Fibroblast of lung (primary cell): Measurements from ENCODE around the gene CAMTA1. TPM values are rescaled to one million over a fixed set of nuclear protein-coding genes. Genes with fewer than 3 reads are reported as not detected.

Source experiments
- DNase-seq, 2 donors: peaks; one replicate each; pipeline versions ENCODE4 v3.0.0 to v3.0.0-alpha.2; 2010; ENCODE audit warnings: low read depth in 2 of 2
- H2AFZ ChIP-seq: 2 replicates; pipeline ENCODE4 v1.5.1; 2012; ENCODE audit warnings: low read length, control low read depth, inconsistent platforms
- H3K27ac ChIP-seq: 2 replicates; pipeline ENCODE4 v1.5.1; 2011; ENCODE audit warnings: low read length, control low read depth; ENCODE audit not compliant: insufficient read depth
- H3K27me3 ChIP-seq: 2 replicates; pipeline ENCODE4 v1.5.1; 2011; ENCODE audit warnings: mild to moderate bottlenecking, low read length; ENCODE audit not compliant: control insufficient read depth, insufficient read depth
- H3K36me3 ChIP-seq: 2 replicates; pipeline ENCODE4 v1.5.1; 2011; ENCODE audit warnings: low read length; ENCODE audit not compliant: control insufficient read depth, insufficient read depth
- H3K4me1 ChIP-seq: 2 replicates; pipeline ENCODE4 v1.5.1; 2011; ENCODE audit warnings: low read length; ENCODE audit not compliant: control insufficient read depth, insufficient read depth; ENCODE audit errors: extremely low read depth
- H3K4me2 ChIP-seq: 2 replicates; pipeline ENCODE4 v1.5.1; 2011; ENCODE audit warnings: low read length, control low read depth; ENCODE audit not compliant: insufficient read depth; ENCODE audit errors: extremely low read depth
- H3K4me3 ChIP-seq, 4 experiments: fragments of 200-600 bp in 1 of 4; sonication (generic) in 1 of 4; replicated peaks in 1 of 4; 2 replicates each; pipeline ENCODE4 v1.5.1; 2011 to 2016; ENCODE audit warnings: low read length in 4 of 4, low read depth in 3 of 4, mild to moderate bottlenecking in 3 of 4, control low read depth in 2 of 4, inconsistent platforms in 1 of 4, mixed read lengths in 1 of 4; ENCODE audit not compliant: insufficient read depth in 1 of 4; ENCODE audit errors: control extremely low read depth in 1 of 4
- H3K79me2 ChIP-seq: 2 replicates; pipeline ENCODE4 v1.5.1; 2012; ENCODE audit warnings: mild to moderate bottlenecking, low read length, inconsistent platforms; ENCODE audit not compliant: control insufficient read depth, insufficient read depth
- H3K9ac ChIP-seq: 2 replicates; pipeline ENCODE4 v1.5.1; 2011; ENCODE audit warnings: mild to moderate bottlenecking, low read length, control low read depth; ENCODE audit not compliant: insufficient read depth
- H3K9me3 ChIP-seq: 2 replicates; pipeline ENCODE4 v1.5.1; 2012; ENCODE audit warnings: low read depth, low read length; ENCODE audit not compliant: control insufficient read depth, insufficient read depth
- H4K20me1 ChIP-seq: 2 replicates; pipeline ENCODE4 v1.5.1; 2011; ENCODE audit warnings: low read length; ENCODE audit not compliant: control insufficient read depth, insufficient read depth; ENCODE audit errors: extremely low read depth
- EZH2 ChIP-seq: IDR thresholded peaks from 2 replicates; pipeline ENCODE4 v1.5.1; 2012; ENCODE audit warnings: low read length, control low read depth, mild to moderate bottlenecking; ENCODE audit errors: missing control alignments
- polyA plus RNA-seq, 2 donors: library from polyadenylated mRNA; depleted of rRNA in 1 of 2; stranded (reverse) in 1 of 2; unstranded in 1 of 2; fragments of >200 nt; gene quantifications; 2 replicates each; pipeline ENCODE4 v1.2.1, GENCODE V29; 2011 to 2012; ENCODE audit warnings: missing spikeins in 1 of 2
- total RNA-seq: library from RNA; depleted of rRNA; stranded (reverse); fragments of >200 nt; gene quantifications from 2 replicates; pipeline ENCODE4 v1.2.1, GENCODE V29; 2014
- TF ChIP-seq, protein P1 (sequence below), 2 donors: IDR thresholded peaks in 1 of 2; conservative IDR thresholded peaks in 1 of 2; 1 replicate in 1 of 2; 2 replicates in 1 of 2; pipeline ENCODE4 v1.5.1; 2011 to 2012; ENCODE audit warnings: low read length in 2 of 2, control low read depth in 1 of 2, inconsistent platforms in 1 of 2, low read depth in 1 of 2, mild to moderate bottlenecking in 1 of 2

CAMTA1 gene
- total and polyA plus RNA-seq, 2 donors (not counting 1 experiment from before 2014, with no cell fraction given): 47.6 to 86.0 TPM

DNA sequence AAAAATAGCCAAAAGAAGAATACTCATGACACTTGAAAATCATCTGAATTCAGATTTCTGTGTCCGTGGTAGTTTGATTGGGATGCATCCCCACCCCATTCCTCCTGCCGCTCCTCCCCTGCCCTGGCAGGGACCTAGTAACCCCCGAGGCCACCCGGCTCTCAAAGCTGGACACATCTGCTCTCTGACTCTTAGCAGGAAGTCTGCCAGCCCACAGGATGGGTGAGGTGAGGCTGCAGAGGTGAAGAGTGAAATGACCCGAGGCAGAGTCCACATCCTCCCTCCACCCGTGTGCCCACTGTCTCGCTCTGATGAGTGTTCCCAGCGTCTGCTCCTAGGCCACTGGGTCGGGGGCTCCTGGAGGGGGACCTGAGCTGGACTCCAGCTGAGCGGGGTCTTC lies 677.4 kb downstream of the CAMTA1 start:
- H3K27me3 ChIP-seq: no peaks in the 10 kb centered on the region
- H3K36me3 ChIP-seq: no peaks in the 10 kb centered on the region
- no peak overlapping the region for H3K27ac ChIP-seq
- no peaks in the 10 kb centered on the region for H3K9me3 ChIP-seq
- H3K4me3 ChIP-seq: no peak overlapping the region
- no peak overlapping the region for H3K9ac ChIP-seq
- no peaks in the 10 kb centered on the region for H4K20me1 ChIP-seq
- H3K4me2 ChIP-seq: no peak overlapping the region
- no peaks in the 10 kb centered on the region for H3K4me1 ChIP-seq
- H3K79me2 ChIP-seq: no peaks in the 10 kb centered on the region
- DNase-seq: no peak
- TF ChIP-seq, protein P1, sequence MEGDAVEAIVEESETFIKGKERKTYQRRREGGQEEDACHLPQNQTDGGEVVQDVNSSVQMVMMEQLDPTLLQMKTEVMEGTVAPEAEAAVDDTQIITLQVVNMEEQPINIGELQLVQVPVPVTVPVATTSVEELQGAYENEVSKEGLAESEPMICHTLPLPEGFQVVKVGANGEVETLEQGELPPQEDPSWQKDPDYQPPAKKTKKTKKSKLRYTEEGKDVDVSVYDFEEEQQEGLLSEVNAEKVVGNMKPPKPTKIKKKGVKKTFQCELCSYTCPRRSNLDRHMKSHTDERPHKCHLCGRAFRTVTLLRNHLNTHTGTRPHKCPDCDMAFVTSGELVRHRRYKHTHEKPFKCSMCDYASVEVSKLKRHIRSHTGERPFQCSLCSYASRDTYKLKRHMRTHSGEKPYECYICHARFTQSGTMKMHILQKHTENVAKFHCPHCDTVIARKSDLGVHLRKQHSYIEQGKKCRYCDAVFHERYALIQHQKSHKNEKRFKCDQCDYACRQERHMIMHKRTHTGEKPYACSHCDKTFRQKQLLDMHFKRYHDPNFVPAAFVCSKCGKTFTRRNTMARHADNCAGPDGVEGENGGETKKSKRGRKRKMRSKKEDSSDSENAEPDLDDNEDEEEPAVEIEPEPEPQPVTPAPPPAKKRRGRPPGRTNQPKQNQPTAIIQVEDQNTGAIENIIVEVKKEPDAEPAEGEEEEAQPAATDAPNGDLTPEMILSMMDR (conservative IDR thresholded peaks at IDR 0.05 in 1 of 2, IDR thresholded peaks at IDR 0.05 in 1 of 2; ENCODE audit: low read depth in 1 of 2, low read length in 2 of 2): no peak
- no peak for TF ChIP-seq EZH2
- no peak overlapping the region for H2AFZ ChIP-seq

DNA sequence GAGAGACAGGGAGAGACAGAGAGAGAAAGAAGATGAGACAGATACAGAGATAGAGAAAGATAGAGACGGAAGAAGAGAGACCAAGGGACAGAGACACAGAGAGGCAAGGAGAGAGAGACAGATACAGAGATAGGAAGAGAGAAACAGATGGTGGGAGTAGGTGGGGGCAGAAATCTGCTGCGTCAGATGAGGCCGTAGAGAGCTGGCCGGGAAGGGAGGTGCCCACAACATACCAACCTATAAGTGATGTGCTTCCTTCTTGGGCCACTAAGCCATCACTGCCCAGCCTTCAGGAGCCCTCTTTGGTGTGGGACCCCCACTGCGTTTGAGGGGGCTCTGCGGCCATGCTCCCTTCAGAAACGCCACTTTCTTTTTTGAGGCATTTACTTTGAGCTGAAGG lies 678.3 kb downstream of the CAMTA1 start:
- H3K9ac ChIP-seq: no peak overlapping the region
- no peaks in the 10 kb centered on the region for H3K4me1 ChIP-seq
- H3K9me3 ChIP-seq: no peaks in the 10 kb centered on the region
- TF ChIP-seq, protein P1 (conservative IDR thresholded peaks at IDR 0.05 in 1 of 2, IDR thresholded peaks at IDR 0.05 in 1 of 2; ENCODE audit: low read depth in 1 of 2, low read length in 2 of 2): no peak
- no peaks in the 10 kb centered on the region for H3K36me3 ChIP-seq
- H4K20me1 ChIP-seq: no peaks in the 10 kb centered on the region
- DNase-seq: no peak
- H3K4me3 ChIP-seq: no peak overlapping the region
- H3K79me2 ChIP-seq: no peaks in the 10 kb centered on the region
- H3K27ac ChIP-seq: no peak overlapping the region
- H3K27me3 ChIP-seq: no peaks in the 10 kb centered on the region
- H2AFZ ChIP-seq: no peak overlapping the region
- H3K4me2 ChIP-seq: no peak overlapping the region

DNA sequence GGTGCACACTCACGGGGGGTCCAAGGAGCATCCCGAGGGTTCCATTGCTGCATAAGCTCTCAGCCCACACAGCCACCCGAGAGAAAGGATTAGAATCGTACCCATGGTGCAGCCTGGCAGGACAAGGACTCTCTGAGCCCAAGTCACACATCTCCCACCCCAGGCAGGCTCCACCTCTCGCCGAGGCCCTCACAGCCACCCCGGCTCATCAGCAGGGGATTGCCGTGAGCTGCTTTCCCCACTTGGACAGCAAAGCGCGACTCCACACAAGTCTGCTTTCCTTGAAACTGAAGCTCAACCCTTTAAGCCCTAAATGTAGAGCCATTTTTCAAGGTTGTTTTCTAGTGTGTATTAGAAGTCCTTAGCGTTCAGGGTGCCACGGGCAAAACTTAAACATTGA lies 679.5 kb downstream of the CAMTA1 start:
- no peak overlapping the region for H3K9ac ChIP-seq
- no peak overlapping the region for H2AFZ ChIP-seq
- H3K9me3 ChIP-seq: no peaks in the 10 kb centered on the region

More for the DNA sequence above, 679.5 kb downstream of the CAMTA1 start:
- no peak overlapping the region for H3K4me2 ChIP-seq
- H3K4me1 ChIP-seq: peaks cover 2% of the 10 kb centered on the region
- DNase-seq: no peak
- no peak overlapping the region for H3K27ac ChIP-seq
- no peak overlapping the region for H3K4me3 ChIP-seq
- no peaks in the 10 kb centered on the region for H3K27me3 ChIP-seq
- no peaks in the 10 kb centered on the region for H3K36me3 ChIP-seq
- TF ChIP-seq, protein P1 (conservative IDR thresholded peaks at IDR 0.05 in 1 of 2, IDR thresholded peaks at IDR 0.05 in 1 of 2; ENCODE audit: low read depth in 1 of 2, low read length in 2 of 2): no peak
- no peak for TF ChIP-seq EZH2
- no peaks in the 10 kb centered on the region for H3K79me2 ChIP-seq
- H4K20me1 ChIP-seq: no peaks in the 10 kb centered on the region
